ENCODE measurements around the gene MARS2.
"Not testable (repeated sequence)": the region's sequence is repeated elsewhere in the genome, so short reads cannot be mapped to it uniquely, and the experiment has no call there.

Gene MARS2

GRCh38 chr2:197706839-197707207, 1.7 kb downstream of the MARS2 start:
- DNase-seq, result no peak

GRCh38 chr2:197707316-197708213, 2.4 kb downstream of the MARS2 start:
- DNase-seq, result peak in 1 of 5 donors; percentile 40

- no peak for DNase-seq
Observed at GRCh38 chr2:197708331-197708730, 3.2 kb downstream of the MARS2 start.

- not testable (repeated sequence) for DNase-seq
Observed at GRCh38 chr2:197709140-197709539, 4.0 kb downstream of the MARS2 start.

- peak in 1 of 5 donors; percentile 49 for DNase-seq
Observed at GRCh38 chr2:197710424-197711042, 5.4 kb downstream of the MARS2 start.

- DNase-seq, result no peak
Observed at GRCh38 chr2:197711578-197711977, 6.4 kb downstream of the MARS2 start.

GRCh38 chr2:197713271-197713670, 8.1 kb downstream of the MARS2 start:
- DNase-seq, result no peak

GRCh38 chr2:197717863-197718262, 12.7 kb downstream of the MARS2 start:
- no peak for DNase-seq

GRCh38 chr2:197727011-197727410, 21.8 kb downstream of the MARS2 start:
- DNase-seq, result no peak

- not testable (repeated sequence) for DNase-seq
Observed at GRCh38 chr2:197728555-197729544, 23.7 kb downstream of the MARS2 start.

- no peak for DNase-seq
Observed at GRCh38 chr2:197740200-197740599, 35.0 kb downstream of the MARS2 start.
